NCI-H69 (cell line): ENCODE measurements around the gene CPS1.

Source experiments
- DNase-seq: peaks from one replicate; lab custom pipeline; 2025; lab: John Stamatoyannopoulos, UW

Gene CPS1

DNA sequence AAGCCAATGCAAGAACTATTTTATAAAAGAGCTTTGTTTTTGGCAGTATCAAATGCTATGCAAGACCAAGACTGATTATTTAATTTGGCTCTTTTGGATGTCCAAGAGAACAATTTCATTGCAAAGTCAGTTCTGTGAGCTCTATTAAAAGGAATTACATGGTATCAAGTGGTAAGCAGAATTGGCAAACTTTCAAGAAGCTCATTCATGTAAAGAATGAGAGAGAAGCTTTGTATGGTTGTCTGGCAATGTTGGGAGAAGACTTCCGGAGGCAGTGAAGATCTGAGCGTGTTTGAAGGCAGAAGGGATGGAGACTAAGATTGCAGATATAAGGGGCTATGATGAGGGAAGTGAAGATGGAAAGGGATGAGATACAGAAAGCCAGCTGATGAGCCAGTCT, 49.6 kb downstream of the CPS1 start:
- DNase-seq: no peak

DNA sequence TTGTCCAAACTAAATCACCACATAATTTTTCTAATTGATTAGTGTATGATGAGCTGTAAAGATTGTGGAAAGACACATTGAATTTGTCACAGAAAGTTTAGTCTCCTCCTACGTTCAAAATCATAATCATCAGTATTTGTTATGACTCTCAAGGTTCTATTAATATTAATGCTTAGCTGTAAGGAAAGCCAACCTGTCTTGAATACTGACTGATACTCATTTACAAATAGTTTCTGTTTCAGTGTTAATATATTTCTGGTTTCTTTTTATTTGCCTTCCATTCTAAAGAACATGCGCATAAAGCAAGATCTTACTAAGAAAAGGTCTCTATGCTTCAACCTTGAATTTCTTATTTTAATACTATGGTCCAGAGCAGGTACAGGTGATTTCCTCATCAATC, 55.1 kb downstream of the CPS1 start:
- DNase-seq: no peak

DNA sequence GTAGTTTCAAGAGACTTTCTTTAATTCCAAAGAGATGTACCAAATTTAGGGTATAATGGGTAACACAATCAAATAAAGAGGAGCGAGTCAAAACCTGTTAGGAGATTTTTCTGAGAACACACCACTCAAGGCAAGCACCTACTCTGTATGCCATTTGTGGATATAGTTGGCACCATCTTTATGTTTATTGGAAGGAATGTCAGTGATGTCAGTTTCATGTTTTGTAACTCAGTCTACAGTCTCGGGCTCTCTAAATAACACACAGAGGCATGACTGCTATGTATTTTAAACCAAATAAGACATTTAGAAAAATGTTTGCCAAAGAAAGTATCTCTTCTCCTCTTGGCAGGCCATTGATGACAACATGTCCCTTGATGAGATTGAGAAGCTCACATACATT, 59.7 kb downstream of the CPS1 start:
- no peak for DNase-seq

DNA sequence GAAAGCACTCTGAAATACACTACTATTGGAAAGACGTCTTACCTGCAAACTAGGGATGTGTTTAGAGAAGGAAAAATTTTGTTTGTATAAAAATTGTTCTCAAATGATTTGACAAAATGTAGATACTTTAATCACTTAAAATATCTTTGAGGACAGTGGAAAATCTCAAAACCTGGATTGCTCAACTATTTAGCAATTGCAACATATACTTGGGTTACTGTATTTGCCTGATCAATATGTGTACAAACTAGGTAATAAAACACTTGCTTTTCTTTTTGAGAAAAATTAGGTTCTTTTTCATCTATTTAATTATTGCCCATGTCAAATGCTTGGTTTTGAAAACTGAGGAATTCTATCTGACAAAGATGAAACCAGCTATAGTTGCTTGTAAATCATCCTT, 60.9 kb downstream of the CPS1 start:
- DNase-seq: no peak

DNA sequence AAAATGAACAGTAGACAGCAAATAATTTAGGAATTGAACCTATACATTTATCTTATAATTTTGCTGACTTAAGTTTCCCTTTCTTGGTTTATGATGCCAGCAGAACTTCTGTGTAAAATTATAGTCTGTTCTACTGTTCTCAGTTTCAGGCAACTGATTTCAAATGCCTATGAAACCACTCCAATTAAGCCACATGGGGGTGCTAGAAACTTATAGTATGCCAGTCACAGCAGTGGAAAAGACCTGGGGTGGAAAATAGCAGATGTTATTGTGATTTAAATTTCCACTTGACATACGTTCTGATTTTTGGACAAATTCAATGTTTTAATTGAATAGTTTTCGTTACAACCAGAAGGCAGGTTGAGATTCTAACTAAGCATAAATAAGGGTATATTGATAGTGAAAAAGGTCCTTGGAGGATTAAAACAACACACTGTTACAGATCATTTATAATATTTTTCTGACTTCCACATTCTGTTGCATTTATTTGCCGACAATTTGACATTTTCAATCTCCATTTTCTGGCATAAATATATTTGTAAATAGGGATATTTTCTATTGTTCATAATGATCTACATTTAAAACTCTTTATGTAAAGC, 61.4 kb downstream of the CPS1 start:
- peak; percentile 51 for DNase-seq

DNA sequence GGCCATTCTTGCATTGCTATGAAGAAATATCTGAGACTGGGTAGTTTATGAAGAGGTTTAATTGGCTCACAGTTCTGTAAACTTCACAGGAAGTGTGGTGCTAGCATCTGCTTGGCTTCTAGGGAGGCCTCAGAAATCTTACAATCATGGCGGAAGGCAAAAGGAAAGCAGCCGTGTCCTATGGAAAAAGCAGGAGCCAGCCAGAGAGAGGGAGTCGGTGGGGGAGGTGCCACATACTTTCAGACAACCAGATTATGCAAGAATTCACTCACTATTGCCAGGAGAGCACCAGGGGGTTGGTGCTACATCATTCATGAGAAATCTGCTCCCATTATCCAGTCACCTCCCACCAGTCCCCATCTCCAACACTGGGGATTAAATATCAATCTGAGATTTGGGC, 64.1 kb downstream of the CPS1 start:
- no peak for DNase-seq

DNA sequence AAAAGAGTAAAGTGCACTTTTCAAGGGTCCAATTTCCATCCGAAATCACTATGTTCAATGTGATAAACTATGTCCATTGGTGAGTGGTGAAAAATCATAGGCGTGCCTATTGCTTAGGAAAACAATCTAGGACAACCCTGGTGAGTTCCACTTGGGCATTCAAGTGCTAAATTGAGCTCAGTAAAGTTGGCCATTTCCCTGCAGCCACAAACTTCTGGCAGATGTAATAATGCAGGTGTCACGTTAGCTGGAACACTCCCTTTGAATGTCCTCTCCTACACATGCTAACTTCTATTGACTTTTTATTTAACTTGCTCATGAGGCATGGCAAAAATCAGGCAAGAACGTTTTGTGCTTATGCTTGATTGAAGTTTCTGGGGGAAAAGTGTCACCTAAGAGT, 67.1 kb downstream of the CPS1 start:
- no peak for DNase-seq

DNA sequence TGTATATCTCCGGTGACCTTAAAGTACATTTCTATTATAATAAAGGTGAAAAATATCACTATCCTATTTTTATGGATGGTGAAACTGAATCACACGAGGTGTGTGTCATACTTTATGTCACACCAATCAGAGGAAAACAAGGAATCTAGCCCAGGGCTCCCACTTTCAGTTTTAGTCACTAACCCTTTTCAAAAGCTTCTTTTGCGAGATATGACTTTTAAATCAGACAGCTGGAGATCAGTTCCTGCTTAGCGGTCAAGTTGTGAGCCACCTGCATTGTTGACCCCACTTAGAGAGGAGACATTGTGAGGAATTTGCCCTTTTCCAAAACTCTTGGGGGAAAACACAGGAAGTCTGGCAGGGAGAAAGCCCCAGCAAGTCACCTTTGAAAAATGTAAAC, 70.5 kb downstream of the CPS1 start:
- DNase-seq: no peak

DNA sequence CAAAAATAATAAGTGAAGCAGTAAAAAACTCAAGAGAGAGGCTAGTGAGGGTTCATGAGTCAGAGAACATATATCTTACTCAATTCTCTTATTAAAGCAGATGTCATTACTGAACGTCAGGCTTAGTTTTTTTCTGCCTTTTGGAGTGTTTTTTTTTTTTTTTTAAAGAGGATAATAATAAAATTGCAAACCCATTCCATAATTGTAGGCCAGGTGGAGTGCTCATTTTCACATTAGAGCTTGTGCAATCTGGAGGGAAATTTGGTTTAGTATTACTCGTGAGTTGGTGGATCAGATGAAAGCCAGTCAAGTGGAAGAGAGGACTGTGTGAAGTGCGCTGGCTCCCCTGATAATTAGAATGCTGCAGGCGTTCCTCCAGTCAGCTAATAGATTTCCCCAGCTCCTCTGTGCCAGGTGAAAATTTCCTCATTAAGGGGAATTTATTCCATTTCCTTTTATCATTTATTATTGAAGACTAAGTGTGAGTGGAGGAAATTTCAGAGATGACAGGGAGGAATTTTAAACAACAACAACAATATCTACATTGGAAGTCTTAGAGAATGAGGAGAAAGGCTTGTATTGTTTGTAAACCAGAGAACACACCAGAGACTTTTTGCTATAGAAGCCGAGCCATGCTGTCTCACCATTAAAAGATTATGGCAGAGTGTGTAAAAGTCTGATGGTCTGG, 74.6 kb downstream of the CPS1 start:
- peak; percentile 27 for DNase-seq

DNA sequence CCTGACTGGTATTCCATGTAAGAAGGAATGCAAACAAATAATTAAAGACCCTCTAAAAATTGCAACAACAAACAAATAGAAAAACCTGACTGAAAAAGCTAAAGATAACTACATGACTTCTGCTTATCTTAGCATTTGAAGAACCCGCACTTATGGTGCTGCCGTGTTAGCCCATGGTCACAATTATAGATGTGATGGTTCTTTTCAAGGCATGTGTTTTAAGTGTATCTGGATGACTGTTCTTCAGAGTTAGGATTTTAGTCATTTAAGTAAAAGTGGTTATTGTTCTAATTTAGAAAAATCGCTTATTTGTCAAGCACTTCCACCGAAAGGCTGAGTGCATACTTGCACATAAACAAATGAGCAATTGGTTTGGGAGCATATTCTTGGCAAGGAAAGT, 77.3 kb downstream of the CPS1 start:
- DNase-seq: no peak

DNA sequence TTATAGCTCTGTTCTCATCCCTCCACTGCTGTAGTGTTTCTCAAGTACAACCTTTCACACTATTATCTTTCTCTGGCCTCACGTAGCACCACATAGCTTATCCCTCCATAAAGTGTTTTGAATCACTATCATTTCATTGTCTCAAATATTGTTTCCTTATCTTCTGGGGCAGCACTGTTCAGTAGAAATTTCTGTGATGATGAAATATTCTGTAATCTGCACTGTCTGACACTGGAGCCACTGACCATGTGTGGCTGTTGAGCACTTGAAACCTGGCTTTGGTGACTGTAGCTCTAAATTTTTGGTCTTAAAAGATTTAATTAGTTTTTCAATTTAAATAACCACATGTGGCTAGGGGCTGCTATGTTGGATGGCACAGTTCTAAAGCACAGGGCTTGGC, 78.9 kb downstream of the CPS1 start:
- DNase-seq: no peak

DNA sequence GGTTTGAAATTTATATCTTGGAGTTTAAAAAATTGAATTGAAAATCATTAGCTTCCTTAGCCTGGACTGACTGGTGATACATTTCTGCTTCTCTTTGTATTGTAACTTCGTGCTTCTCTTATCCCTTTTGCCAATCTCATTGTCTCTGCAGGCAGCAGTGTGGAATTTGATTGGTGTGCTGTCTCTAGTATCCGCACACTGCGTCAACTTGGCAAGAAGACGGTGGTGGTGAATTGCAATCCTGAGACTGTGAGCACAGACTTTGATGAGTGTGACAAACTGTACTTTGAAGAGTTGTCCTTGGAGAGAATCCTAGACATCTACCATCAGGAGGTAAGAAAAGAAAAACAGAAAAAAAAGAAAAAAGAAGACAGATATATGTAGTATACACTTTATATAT, 85.9 kb downstream of the CPS1 start:
- DNase-seq: no peak

DNA sequence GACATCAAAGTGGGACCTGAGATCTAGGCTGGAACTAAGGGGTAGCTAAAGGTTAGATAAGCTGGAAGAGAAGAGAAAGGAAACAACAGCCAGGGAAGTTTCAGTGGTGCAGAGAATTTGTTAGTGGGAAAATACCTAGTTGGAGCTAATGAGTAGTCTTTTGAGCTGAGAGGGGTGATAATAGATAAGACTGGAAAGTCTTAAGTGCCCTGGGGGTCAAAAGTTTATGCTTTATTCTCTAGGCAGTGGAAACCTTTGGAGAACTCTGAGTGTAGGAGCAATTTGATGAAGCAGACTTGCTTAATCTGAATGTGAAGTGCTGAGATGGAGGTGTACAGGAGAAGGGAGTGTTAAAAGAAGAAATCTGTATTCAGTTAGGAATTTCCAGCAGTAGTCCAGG, 90.8 kb downstream of the CPS1 start:
- DNase-seq: no peak

DNA sequence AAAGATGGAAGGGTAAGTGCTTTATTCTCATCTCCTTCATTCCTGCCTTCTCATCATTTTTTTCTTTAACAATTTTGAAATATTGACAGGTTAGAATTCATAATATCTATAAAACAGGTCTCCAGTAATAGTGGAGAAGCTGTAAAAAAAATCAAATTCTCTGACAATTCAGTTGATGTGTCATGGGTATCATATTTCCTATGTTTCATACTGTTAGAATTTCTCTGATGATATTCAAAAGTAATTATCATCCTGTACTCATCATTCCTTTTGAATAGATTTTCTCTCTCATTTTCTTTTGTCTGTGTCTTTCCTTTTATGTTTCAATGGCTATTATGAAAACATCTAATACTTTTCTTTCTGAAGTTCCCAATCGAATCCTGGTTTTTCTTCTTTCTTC, 97.7 kb downstream of the CPS1 start:
- no peak for DNase-seq

DNA sequence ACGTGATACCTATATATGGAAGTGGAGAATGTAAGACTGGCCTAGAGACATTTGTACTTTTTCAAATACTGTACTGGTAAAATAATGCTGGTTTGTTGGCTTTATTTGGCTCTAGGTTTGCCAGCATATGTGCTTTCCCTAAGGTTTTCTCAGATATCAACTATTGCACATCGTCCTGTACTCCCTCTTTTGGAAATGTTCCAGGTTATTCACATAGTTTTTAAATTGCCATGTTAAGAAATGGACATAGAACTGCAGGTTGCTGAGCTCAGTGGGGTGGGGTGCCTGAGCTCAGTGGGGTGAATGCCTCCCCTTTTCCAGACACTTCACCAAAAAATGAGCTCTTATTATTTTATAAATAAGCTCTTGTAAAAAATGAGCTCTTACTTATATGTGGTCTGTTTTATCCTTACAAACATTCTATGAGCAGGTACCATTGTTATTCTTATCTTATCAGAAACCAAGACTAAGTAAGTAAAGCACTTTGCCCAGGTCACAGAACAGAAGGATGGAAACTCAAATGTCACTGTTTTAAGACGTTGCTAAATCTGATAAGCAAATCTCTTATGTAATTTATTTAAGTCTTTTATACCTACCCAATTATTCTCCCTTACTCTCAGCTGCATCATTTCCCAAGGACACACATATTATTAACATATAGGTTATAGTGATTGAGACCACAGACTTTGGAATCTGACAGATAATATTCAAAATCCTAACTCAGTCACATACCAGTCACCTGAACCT, 99.0 kb downstream of the CPS1 start:
- DNase-seq: no peak

DNA sequence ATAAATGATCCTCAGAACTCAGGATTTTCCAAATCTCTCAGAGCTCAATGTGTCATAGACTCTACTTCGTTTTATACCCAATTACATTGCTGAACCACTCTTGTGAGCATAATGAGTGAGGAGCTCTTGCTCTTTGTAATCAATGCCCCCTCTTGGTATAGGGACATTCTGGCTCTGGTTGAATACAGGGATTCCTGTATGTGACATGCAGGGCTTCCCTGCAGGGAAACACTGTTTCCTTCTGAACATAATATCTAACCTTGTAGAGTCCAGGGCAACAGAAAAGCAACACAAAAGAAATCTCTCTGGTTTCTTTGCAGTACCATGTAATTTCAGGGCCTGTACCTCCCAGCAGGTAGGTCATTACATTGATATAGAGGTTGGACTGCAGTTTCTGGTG, 101.5 kb downstream of the CPS1 start:
- no peak for DNase-seq

DNA sequence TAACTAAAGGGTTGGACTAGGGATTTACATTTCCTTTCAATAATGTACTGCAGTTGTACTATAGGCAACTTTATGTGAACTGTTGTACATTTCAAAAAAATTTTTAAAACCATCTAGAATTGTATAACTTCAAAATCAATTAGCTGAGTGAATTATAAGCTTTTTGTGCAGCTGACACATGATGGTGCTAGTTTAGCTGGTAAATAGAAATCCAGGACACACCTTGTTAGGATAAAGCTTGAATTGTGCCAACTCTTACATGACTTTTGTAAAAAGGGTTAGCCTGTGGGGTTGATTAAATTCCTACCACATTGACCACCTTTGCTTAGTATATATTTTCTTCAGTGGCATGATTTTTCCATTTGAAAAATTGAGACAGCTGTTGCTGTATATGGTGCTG, 104.4 kb downstream of the CPS1 start:
- DNase-seq: no peak

DNA sequence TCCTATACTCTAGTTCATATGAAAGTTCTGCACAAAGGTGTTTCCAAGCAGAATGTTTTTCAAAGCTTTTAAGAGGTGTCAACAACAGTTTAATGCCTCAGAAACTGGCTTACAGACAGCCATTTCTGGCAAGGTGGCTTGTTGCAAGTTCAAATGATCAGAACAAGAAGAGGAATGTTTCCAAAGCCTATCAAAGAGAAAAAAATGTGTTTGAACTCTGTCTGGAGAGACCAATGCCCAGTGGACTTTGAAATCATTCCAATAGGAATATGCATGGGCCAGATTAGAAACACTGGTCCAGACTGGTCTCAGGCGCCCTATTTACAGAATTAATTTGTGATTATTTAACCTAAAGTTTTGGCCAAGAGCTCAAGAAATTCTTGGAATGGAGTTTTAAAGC, 106.2 kb downstream of the CPS1 start:
- DNase-seq: no peak

DNA sequence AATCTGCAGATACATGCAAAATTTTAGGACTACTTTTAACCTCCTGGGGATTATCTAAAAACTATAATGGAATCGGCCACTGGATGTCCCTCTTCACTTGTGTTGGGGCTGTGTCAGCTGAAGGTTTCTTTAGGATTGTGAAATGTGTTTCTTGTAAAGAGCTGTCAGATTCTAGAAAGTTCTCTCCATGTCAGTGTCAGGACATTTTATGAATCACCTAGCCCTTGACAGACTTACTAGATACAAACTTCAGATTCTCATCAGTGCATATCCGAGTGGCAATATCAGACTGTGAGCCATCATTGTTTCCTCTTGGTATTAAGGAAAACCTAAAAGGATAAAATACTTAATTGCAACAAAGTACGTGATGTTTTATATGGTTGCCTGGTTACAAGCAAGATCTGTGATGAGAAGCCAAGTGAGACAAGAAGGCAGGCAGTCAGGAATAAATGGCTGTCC, 107.3 kb downstream of the CPS1 start:
- peak; percentile 21 for DNase-seq

DNA sequence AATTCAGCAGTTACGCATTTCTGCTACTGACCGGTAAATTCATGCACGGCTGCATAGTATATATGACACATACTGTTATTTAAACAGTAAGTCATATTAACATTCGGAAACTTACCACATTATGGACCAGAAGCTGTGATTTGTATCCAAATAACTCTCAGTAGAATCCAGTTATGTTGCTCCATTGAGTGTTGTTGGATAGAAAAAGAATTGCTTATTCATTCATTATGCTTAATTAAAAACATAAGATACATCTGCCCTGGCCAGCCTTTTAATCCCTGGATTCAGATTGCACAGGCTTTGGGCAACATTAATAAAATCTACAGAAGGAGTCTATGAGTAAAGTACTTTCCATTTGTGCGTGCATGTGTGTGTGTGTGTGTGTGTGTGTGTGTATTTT, 111.3 kb downstream of the CPS1 start:
- DNase-seq: no peak

DNA sequence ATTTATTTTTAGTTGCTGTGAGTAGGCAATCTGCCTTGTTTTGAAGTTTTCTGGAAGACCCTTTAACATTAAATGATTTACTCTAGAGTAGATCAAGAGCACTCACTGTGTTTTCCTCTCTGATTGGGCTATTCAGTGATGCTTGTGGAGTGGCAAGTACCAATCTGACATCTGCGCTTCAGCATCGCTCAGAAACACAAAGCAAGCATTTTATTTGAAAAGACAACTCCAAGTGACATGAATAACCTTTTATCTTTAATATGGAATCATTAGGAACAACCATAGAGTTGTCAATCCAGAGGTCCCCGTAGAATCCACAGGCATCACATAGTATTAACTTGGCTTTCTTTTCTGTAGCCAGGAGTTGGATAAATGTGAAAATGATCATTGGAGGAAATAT, 114.7 kb downstream of the CPS1 start:
- no peak for DNase-seq

DNA sequence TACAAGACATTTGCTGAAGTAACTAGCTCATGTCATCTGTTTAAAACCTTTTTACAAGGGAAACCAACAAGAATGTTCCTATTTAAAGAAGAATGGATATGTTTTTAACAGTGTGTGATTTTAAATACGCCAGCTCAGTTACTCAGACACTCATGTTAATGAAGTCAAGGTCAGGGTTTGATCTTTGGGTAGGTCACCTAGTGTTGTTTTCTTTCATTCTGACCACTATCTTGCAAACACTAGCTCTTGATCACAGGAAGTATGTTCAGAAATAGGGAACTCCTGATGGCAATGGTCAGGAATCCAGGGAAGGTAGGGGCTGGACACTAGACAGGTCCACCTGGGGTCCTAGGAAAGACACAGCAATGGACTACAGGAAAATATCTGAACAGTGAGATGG, 116.7 kb downstream of the CPS1 start:
- DNase-seq: no peak

DNA sequence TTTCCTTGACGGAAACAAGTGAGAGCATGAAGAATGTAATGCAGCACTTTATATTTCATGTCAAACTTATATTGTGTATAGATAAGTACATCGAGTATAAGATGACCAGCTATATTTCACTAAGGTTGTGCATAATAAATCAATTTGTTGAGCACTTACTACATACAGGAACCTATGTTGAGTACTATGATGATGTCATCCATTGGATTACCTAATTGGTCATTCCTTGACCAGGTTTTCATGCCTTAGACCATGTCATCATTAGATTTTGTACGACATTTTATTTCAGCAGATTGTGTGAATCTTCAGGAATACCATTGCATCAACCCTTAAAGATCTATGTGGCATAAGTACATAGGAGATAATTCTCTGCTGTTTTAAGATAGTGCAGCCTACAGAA, 119.7 kb downstream of the CPS1 start:
- DNase-seq: no peak

DNA sequence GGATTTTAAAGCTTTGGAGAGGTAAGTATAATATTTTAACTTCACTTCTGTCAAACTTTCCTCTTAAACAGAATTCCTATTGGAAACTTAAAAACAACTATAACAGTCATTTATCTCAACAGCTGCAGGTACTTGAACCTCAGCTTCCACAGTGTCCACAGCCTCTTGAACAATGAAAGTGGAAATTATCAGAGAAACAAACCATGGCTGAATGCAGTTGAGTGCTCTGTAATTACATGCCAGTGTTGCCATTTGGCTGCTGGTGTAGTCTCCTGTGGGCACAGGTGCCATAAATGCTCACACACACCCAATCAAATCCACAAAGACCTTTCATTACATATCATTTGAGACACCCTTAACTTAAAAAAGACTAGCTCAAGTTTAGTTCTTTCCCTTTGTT, 125.1 kb downstream of the CPS1 start:
- peak; percentile 75 for DNase-seq
